Vagina (tissue), 2 donors: Measurements from ENCODE around the gene AGAP5. TPM values are rescaled to one million over a fixed set of nuclear protein-coding genes. Genes with fewer than 3 reads are reported as not detected.
"Not testable (repeated sequence)": the region's sequence is repeated elsewhere in the genome, so short reads cannot be mapped to it uniquely, and the experiment has no call there.

Source experiments
- DNase-seq, 2 donors: peaks; one replicate each; pipeline ENCODE4 v3.0.0-alpha.2; 2017; ENCODE audit errors: extremely low spot score in 2 of 2
- H3K27ac ChIP-seq: fragments of 200-600 bp; sonication (generic); one replicate; pipeline ENCODE4 v1.5.1; 2019
- H3K27me3 ChIP-seq: fragments of 200-600 bp; sonication (generic); one replicate; pipeline ENCODE4 v1.5.1; 2019
- H3K36me3 ChIP-seq, 2 donors: fragments of 200-600 bp; sonication (generic); one replicate each; pipeline ENCODE4 v1.5.1; 2017 to 2019
- H3K4me1 ChIP-seq: fragments of 200-600 bp; sonication (generic); one replicate; pipeline ENCODE4 v1.5.1; 2019
- H3K4me3 ChIP-seq, 2 donors: fragments of 200-600 bp; sonication (generic); 1 replicate in 1 of 2; 2 replicates in 1 of 2; pipeline ENCODE4 v1.5.1; 2016 to 2019
- H3K9me3 ChIP-seq: fragments of 200-600 bp; sonication (generic); one replicate; pipeline ENCODE4 v1.5.1; 2019
- POLR2A ChIP-seq, 2 donors: fragments of 450-650 bp; IDR thresholded peaks; one replicate each; pipeline ENCODE4 v1.6.1; 2017; ENCODE audit warnings: antibody characterized with exemption in 2 of 2, mild to moderate bottlenecking in 2 of 2, moderate library complexity in 2 of 2
- POLR2AphosphoS5 ChIP-seq, 2 donors: sonication (generic); formaldehyde crosslinking; IDR thresholded peaks; one replicate each; pipeline ENCODE4 v1.9.0; 2017; ENCODE audit warnings: antibody characterized with exemption in 2 of 2, mild to moderate bottlenecking in 2 of 2, low read depth in 1 of 2; ENCODE audit not compliant: insufficient read depth in 1 of 2
- intact Hi-C: fragments of 100-400 bp; cut with DNase I; formaldehyde crosslinking; loops from one replicate; pipeline ENCODE4 v1.15.1; 2023
- total RNA-seq: library from RNA; depleted of rRNA; stranded (reverse); fragments of >200 nt; gene quantifications from one replicate; pipeline ENCODE4 v1.2.3, GENCODE V29; 2016
- TF ChIP-seq, protein P1 (sequence below), 3 experiments: fragments of 450-650 bp in 2 of 3; fragments of 200-600 bp in 1 of 3; sonication (generic) in 1 of 3; IDR thresholded peaks; one replicate each; pipeline ENCODE4 v1.5.1; 2017 to 2019; ENCODE audit warnings: antibody characterized with exemption in 3 of 3, mild to moderate bottlenecking in 2 of 3, moderate library complexity in 2 of 3

The AGAP5 gene
- total RNA-seq, 1 donor from 2014 or later, result 5.4 TPM

DNA sequence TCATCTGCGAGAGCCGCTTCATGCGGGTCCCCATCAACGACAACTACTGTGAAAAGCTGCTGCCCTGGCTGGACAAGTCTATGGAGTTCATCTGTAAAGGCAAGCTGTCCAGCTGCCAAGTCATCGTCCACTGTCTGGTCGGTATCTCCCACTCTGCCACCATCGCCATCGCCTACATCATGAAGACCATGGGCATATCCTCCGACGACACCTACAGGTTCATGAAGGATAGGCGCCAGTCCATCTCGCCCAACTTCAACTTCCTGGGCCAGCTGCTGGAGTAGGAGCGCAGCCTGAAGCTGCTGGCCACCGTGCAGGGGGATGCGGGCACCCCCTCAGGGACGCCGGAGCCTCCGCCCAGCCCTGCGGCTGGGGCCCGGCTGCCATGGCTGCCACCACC is 34.5 kb upstream of the AGAP5 start:
- H3K36me3 ChIP-seq, result peaks cover 0 to 17% of the 10 kb centered on the region in 2 donors
- intact Hi-C loops, result no loop called here

DNA sequence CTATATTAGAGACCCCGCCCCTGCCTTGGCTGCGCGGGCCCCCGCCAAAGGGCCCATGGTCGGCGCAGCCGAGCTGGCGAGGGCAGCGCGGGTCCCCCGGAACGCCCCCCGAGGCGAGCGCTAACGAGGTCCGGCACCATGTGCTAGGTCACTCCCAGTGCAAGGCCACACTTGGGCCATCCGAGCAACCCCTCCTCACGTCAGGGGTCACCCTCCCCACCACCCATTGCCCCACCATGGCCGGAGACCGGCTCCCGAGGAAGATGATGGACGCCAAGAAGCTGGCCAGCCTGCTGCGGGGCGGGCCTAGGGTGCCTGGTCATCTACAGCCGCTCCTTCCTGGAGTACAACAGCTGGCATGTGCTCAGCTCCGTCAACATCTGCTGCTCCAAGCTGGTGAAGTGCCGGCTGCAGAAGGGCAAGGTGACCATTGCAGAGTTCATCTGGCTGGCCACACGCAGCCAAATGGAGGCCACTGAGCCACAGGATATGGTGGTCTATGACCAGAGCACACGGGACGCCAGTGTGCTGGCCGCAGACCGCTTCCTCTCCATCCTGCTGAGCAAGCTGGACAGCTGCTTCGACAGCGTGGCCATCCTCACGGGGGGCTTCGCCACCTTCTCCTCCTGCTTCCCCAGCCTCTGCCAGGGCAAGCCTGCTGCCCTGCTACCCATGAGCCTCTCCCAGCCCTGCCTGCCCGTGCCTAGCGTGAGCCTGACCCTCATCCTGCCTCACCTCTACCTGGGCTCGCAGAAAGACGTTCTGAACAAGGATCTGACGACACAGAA is 33.9 kb upstream of the AGAP5 start:
- intact Hi-C loops, result no loop called here
- DNase-seq, result no peak
- Histone ChIP-seq H3K36me3 (peaks cover 0 to 17% of the 10 kb centered on the region in 2 donors), H3K9me3 (no peaks in the 10 kb centered on the region), H3K27me3 (no peaks in the 10 kb centered on the region), H3K4me3 (peak overlapping the region; percentile 65 to 80), H3K27ac (no peak overlapping the region), H3K4me1 (peaks cover 35% of the 10 kb centered on the region)
- TF ChIP-seq POLR2AphosphoS5 (IDR thresholded peaks at IDR 0.05; ENCODE audit: insufficient read depth in 1 of 2, low read depth in 1 of 2) (no peak), POLR2A (IDR thresholded peaks at IDR 0.05) (no peak)
- TF ChIP-seq, protein P1, sequence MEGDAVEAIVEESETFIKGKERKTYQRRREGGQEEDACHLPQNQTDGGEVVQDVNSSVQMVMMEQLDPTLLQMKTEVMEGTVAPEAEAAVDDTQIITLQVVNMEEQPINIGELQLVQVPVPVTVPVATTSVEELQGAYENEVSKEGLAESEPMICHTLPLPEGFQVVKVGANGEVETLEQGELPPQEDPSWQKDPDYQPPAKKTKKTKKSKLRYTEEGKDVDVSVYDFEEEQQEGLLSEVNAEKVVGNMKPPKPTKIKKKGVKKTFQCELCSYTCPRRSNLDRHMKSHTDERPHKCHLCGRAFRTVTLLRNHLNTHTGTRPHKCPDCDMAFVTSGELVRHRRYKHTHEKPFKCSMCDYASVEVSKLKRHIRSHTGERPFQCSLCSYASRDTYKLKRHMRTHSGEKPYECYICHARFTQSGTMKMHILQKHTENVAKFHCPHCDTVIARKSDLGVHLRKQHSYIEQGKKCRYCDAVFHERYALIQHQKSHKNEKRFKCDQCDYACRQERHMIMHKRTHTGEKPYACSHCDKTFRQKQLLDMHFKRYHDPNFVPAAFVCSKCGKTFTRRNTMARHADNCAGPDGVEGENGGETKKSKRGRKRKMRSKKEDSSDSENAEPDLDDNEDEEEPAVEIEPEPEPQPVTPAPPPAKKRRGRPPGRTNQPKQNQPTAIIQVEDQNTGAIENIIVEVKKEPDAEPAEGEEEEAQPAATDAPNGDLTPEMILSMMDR (IDR thresholded peaks at IDR 0.05), result no peak

More for the DNA sequence above, 34.5 kb upstream of the AGAP5 start:
- no peak overlapping the region for H3K4me3 ChIP-seq
- DNase-seq, result no peak
- peaks cover 35% of the 10 kb centered on the region for H3K4me1 ChIP-seq
- H3K27me3 ChIP-seq, result no peaks in the 10 kb centered on the region
- no peak overlapping the region for H3K27ac ChIP-seq
- no peaks in the 10 kb centered on the region for H3K9me3 ChIP-seq
- no peak for TF ChIP-seq POLR2A (IDR thresholded peaks at IDR 0.05)
- no peak for TF ChIP-seq POLR2AphosphoS5 (IDR thresholded peaks at IDR 0.05; ENCODE audit: insufficient read depth in 1 of 2, low read depth in 1 of 2)
- TF ChIP-seq, protein P1 (IDR thresholded peaks at IDR 0.05), result no peak

GRCh38 chr10:73730153-73730906 is 32.4 kb upstream of the AGAP5 start:
- Histone ChIP-seq H3K9me3 (no peaks in the 10 kb centered on the region), H3K4me1 (peaks cover 35% of the 10 kb centered on the region), H3K27ac (peak overlapping the region; percentile 81), H3K27me3 (no peaks in the 10 kb centered on the region), H3K4me3 (peak overlapping the region; percentile 65 to 80), H3K36me3 (peaks cover 0 to 18% of the 10 kb centered on the region in 2 donors)
- peak in 1 of 2 donors; percentile 19 for TF ChIP-seq POLR2A (IDR thresholded peaks at IDR 0.05)
- TF ChIP-seq, protein P1 (IDR thresholded peaks at IDR 0.05), result no peak
- peak; percentile 77 to 93 for TF ChIP-seq POLR2AphosphoS5 (IDR thresholded peaks at IDR 0.05; ENCODE audit: insufficient read depth in 1 of 2, low read depth in 1 of 2)
- DNase-seq, result peak in 1 of 2 donors; percentile 94
- intact Hi-C loops, result no loop called here

GRCh38 chr10:73729781-73730152 is 31.9 kb upstream of the AGAP5 start:
- Histone ChIP-seq H3K4me3 (peak overlapping the region; percentile 65 to 80), H3K36me3 (peaks cover 0 to 17% of the 10 kb centered on the region in 2 donors), H3K4me1 (peaks cover 34% of the 10 kb centered on the region), H3K27ac (peak overlapping the region; percentile 81)
- DNase-seq, H3K9me3 ChIP-seq, intact Hi-C loops, H3K27me3 ChIP-seq: not testable (repeated sequence)

GRCh38 chr10:73723516-73723915 is 25.6 kb upstream of the AGAP5 start:
- Histone ChIP-seq H3K9me3 (no peaks in the 10 kb centered on the region), H3K4me1 (no peaks in the 10 kb centered on the region), H3K27ac (no peak overlapping the region), H3K27me3 (no peaks in the 10 kb centered on the region), H3K4me3 (no peak overlapping the region), H3K36me3 (peaks cover 0 to 41% of the 10 kb centered on the region in 2 donors)
- no peak for DNase-seq
- intact Hi-C loops, result no loop called here
- TF ChIP-seq, protein P1 (IDR thresholded peaks at IDR 0.05), result no peak
- TF ChIP-seq POLR2AphosphoS5 (IDR thresholded peaks at IDR 0.05; ENCODE audit: insufficient read depth in 1 of 2, low read depth in 1 of 2) (no peak), POLR2A (IDR thresholded peaks at IDR 0.05) (no peak)

DNA sequence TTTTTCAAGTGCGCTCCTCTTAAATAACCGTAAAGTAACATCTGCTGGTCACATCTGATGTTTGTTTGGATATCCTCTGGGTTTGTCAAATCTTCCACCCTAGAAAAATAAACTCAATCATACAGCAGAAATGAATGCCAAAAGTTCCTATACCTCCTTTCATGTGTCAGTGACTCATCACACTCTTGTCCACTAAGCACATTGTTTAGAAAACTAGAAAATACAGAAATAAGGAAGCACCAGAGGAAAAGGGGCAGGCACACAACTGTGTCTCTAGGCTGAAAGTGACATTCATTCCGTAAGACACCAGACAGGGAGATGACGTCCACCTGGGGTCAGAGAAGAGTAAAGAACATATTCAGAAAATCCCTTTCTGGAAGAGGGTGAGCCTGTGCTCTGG is 22.7 kb upstream of the AGAP5 start:
- H3K27ac ChIP-seq, H3K4me1 ChIP-seq, H3K9me3 ChIP-seq, H3K4me3 ChIP-seq, H3K27me3 ChIP-seq, DNase-seq, intact Hi-C loops: not testable (repeated sequence)
- H3K36me3 ChIP-seq, result peaks cover 0 to 60% of the 10 kb centered on the region in 2 donors
